Left ventricle myocardium superior (tissue), 1 donor: Measurements from ENCODE around the gene SNTG2. TPM values are rescaled to one million over a fixed set of nuclear protein-coding genes. Genes with fewer than 3 reads are reported as not detected.

ENCODE experiments used
- ATAC-seq: fragments of 200-7000 bp; cut with Tn5 transposase; one replicate; pipeline ENCODE4 v1.9.1; 2020; ENCODE audit warnings: mild to moderate bottlenecking, moderate library complexity
- DNase-seq: peaks from one replicate; pipeline ENCODE4 v3.0.0-alpha.2; 2020
- intact Hi-C: fragments of 100-400 bp; cut with micrococcal nuclease; formaldehyde crosslinking; loops from one replicate; pipeline ENCODE4 v1.11.0; 2022
- total RNA-seq: library from RNA; stranded (reverse); fragmentation: NEBNext Ultra II Directional; extraction: Animal tissue kit (Norgen Biotek cat#: 25700); gene quantifications from one replicate; pipeline ENCODE4 v1.2.1, GENCODE V29; 2021
- donor health status: DM: no; HTN: yes; CAD: no; lungs with severe emphysema.

SNTG2 gene
- total RNA-seq, 1 donor from 2014 or later: 0.77 TPM

GRCh38 chr2:1309507-1309906 is 358.9 kb downstream of the SNTG2 start:
- DNase-seq (no peak), ATAC-seq (no peak)
- intact Hi-C loops: no loop called here

GRCh38 chr2:1310202-1310601 is 359.6 kb downstream of the SNTG2 start:
- DNase-seq (no peak), ATAC-seq (no peak)
- intact Hi-C loops: no loop called here

GRCh38 chr2:1310866-1311265 is 360.2 kb downstream of the SNTG2 start:
- no peak for ATAC-seq
- no peak for DNase-seq
- intact Hi-C loops: no loop called here

- no peak for DNase-seq
- intact Hi-C loops: no loop called here
- no peak for ATAC-seq
These were observed 362.7 kb downstream of the SNTG2 start for GRCh38 chr2:1313240-1313924.

- DNase-seq (no peak), ATAC-seq (no peak)
- intact Hi-C loops: no loop called here
These were observed 363.6 kb downstream of the SNTG2 start for GRCh38 chr2:1314254-1314653.

GRCh38 chr2:1318366-1319009 is 367.8 kb downstream of the SNTG2 start:
- ATAC-seq (no peak), DNase-seq (no peak)
- intact Hi-C loops: no loop called here

GRCh38 chr2:1319393-1319792 is 368.7 kb downstream of the SNTG2 start:
- DNase-seq (no peak), ATAC-seq (no peak)
- intact Hi-C loops: no loop called here

GRCh38 chr2:1321321-1321720 is 370.7 kb downstream of the SNTG2 start:
- intact Hi-C loops: no loop called here
- ATAC-seq (no peak), DNase-seq (no peak)

- DNase-seq (no peak), ATAC-seq (no peak)
- intact Hi-C loops: no loop called here
These were observed 374.2 kb downstream of the SNTG2 start for GRCh38 chr2:1324884-1325283.

GRCh38 chr2:1328684-1329083 is 378.0 kb downstream of the SNTG2 start:
- DNase-seq (no peak), ATAC-seq (no peak)
- intact Hi-C loops: no loop called here

GRCh38 chr2:1339388-1340140 is 388.9 kb downstream of the SNTG2 start:
- intact Hi-C loops: no loop called here
- DNase-seq: no peak
- no peak for ATAC-seq

GRCh38 chr2:1340141-1340512 is 389.5 kb downstream of the SNTG2 start:
- no peak for ATAC-seq
- intact Hi-C loops: no loop called here
- no peak for DNase-seq

GRCh38 chr2:1341404-1342120 is 390.9 kb downstream of the SNTG2 start:
- DNase-seq (no peak), ATAC-seq (no peak)
- intact Hi-C loops: no loop called here

- intact Hi-C loops: no loop called here
- ATAC-seq (no peak), DNase-seq (no peak)
These were observed 398.1 kb downstream of the SNTG2 start for GRCh38 chr2:1348789-1349188.

- intact Hi-C loops: no loop called here
These were observed 399.5 kb downstream of the SNTG2 start for GRCh38 chr2:1350111-1350510.

GRCh38 chr2:1353124-1353523 is 402.5 kb downstream of the SNTG2 start:
- DNase-seq: no peak
- intact Hi-C loops: no loop called here
- no peak for ATAC-seq

More at GRCh38 chr2:1350111-1350510, 399.5 kb downstream of the SNTG2 start:
- DNase-seq (no peak), ATAC-seq (no peak)

- ATAC-seq (no peak), DNase-seq (no peak)
- intact Hi-C loops: no loop called here
These were observed 402.9 kb downstream of the SNTG2 start for GRCh38 chr2:1353543-1353942.

- intact Hi-C loops: no loop called here
- DNase-seq (no peak), ATAC-seq (no peak)
These were observed 409.5 kb downstream of the SNTG2 start for GRCh38 chr2:1360144-1360543.

GRCh38 chr2:1360557-1361250 is 410.1 kb downstream of the SNTG2 start:
- intact Hi-C loops: no loop called here
- no peak for DNase-seq
- no peak for ATAC-seq
